GM21786 (cell line): ENCODE results near the gene AGFG1.
"Not testable (repeated sequence)": the region's sequence is repeated elsewhere in the genome, so short reads cannot be mapped to it uniquely, and the experiment has no call there.

Experiments used
- ATAC-seq: cut with Tn5 transposase; IDR thresholded peaks from one replicate; pipeline ENCODE4 v1.9.1; 2021; ENCODE audit not compliant: unreplicated experiment

AGFG1 gene

DNA sequence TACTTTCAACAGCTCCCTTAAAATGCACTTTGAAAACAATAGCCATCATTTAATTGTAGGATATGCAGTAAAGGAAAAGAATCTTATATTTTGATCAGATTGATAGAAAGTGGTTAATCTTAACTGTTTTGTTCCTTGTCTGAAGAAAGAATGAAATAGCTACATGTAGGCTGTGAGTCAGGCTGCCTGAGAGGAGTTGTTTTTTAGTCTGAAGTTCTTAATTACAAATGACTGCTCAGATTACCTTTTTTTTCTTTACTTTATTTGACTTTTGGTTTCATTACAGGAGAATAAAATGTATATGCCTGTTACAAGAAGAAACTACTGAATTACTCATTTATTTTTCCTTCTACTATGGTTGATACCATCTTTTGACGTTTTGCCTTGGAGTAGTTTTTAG, 56.8 kb downstream of the AGFG1 start:
- ATAC-seq, result no peak

DNA sequence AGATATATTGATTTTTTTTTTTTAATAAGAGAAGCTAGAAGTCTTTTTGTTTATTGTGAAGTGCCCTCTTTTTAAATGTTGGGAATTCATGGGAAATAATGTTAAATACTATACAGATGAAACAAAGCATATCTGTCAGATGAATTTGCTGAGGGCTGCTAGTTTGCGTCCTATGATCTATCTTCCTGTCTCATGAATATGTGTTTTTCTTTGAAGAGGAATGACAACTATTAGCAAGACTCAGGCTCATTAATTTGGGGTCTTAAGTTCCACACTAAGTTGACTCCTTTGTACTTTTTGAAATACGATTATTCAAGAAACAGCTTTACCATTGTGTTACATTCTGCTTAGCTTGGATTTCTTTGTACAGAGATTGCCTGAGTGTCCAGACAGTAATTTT, 57.9 kb downstream of the AGFG1 start:
- ATAC-seq, result no peak

DNA sequence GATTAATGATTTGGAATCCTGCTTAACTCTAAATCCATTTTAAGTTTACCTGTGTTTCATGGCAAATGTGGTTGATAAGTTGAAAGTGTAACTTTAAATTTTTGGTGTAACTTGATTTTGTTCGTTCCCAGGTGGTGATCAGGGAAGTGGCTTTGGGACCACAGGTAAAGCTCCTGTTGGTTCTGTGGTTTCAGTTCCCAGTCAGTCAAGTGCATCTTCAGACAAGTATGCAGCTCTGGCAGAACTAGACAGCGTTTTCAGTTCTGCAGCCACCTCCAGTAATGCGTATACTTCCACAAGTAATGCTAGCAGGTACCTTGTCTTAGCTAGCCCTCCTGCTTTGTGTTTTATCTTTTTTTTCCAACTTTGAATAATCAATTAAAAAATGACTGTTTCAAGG, 62.8 kb downstream of the AGFG1 start:
- peak; percentile 93 for ATAC-seq

DNA sequence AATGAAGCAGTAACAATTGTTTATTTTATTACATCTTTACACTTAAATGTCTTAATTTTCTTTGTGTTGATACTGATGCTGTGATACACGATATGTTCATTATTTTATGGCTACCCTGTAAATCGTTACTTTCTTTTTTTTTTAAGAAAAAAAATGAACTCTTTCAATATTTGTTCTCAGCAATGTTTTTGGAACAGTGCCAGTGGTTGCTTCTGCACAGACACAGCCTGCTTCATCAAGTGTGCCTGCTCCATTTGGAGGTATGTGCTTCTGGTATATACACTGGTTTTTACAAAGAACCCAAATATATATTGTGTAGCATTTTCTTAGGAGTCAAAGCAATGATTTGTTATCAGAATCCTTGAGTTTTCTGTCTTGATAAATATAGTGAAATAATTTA, 64.5 kb downstream of the AGFG1 start:
- ATAC-seq, result no peak

DNA sequence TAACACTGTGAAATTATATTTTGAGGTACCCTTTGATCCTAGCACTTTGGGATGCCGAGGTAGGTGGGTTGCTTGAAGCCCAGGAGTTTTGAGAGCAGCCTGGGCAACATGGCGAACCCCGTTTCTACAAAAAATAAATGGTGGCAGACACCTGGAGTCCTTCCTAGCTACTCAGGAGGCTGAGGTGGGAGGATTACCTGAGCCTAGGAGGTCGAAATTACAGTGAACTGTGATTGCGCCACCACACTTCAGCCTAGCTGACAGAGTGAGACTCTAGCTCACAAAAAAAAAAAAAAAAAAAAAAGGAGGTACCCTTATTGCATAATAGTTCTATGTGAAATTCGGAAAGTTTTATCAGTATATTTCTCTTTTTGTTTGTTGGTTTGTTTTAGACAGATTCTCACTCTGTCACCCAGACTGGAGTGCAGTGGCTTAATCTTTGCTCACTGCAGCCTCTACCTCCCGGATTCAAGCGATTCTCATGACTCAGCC, 67.6 kb downstream of the AGFG1 start:
- no peak for ATAC-seq

DNA sequence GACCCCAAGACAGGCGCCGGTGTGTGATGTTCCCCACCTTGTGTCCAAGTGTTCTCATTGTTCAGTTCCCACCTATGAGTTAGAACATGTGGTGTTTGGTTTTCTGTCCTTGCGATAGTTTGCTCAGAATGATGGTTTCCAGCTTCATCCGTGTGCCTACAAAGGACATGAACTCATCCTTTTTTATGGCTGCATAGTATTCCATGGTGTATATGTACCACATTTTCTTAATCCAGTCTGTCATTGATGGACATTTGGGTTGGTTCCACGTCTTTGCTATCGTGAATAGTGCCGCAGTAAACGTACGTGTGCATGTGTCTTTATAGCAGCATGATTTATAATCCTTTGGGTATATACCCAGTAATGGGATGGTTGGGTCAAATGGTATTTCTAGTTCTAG, 68.4 kb downstream of the AGFG1 start:
- not testable (repeated sequence) for ATAC-seq

GRCh38 chr2:227545990-227546389, 74.0 kb downstream of the AGFG1 start:
- no peak for ATAC-seq

DNA sequence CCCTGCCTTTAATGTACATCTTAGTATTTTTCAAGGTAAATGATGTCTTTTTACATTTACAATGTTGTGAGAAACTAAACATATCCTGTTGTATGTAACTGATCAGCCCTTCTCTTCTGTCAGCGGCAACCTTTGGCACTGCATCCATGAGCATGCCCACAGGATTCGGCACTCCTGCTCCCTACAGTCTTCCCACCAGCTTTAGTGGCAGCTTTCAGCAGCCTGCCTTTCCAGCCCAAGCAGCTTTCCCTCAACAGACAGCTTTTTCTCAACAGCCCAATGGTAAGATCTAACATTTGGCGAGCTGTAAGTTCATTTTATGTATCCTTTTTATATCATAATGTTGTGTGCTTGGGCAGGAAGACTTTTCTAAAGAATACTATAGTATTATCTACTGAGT, 79.9 kb downstream of the AGFG1 start:
- no peak for ATAC-seq

GRCh38 chr2:227562581-227562980, 90.6 kb downstream of the AGFG1 start:
- ATAC-seq, result no peak

GRCh38 chr2:227565080-227565479, 93.1 kb downstream of the AGFG1 start:
- ATAC-seq, result no peak

- no peak for ATAC-seq
Observed at GRCh38 chr2:227566012-227566411, 94.1 kb downstream of the AGFG1 start.

DNA sequence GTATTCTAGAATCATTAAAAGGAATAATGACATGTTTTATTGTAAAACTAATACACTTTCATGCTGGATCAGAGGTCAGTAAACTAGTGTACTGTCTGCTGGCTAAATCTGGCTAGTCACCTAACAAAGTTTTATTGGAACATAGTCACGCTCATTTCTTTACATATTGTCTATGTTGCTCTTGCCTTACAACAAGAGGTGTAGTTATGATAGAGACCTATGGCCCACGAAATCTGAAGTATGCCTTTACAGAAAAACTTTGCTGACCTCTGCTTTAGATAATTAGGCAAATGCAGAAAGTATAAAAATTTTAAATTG, 96.9 kb downstream of the AGFG1 start:
- no peak for ATAC-seq

DNA sequence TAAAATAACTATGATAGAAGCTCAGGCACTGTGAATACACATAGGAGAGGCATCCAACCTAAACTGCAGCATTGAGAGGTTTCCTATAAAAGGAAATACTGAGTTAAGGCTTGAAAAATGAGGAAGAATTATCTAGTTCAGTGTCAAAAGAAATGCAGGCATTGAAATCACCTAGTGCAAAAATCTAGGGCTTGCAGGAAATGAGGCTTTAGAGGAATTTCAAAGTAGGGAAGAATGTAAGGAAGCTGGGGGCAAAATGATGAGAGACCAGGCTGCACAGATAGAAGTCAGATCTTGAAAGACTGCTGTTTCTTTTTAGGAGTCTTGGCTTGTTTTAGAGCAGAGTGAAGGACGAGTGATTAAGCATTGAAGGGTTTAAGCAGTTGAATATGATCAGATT, 98.7 kb downstream of the AGFG1 start:
- no peak for ATAC-seq

DNA sequence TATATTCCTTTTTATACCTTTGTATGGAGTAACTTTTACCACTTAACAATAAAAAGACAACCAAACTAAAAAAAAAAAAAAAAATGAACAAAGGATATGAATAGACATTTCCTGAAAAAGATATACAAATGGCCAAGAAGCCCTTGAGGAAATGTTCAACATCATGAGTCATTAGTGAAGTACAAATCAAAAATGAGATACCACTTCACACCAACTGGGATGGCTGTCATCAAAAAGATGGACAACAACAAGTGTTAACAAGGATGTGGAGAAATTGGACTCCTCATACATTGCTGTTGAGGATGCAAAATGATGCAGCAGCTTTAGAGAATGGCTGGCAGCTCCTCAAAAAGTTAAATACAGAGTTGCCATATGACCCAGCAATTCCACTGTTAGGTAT, 104.2 kb downstream of the AGFG1 start:
- no peak for ATAC-seq

- no peak for ATAC-seq
Observed at GRCh38 chr2:227576812-227577211, 104.9 kb downstream of the AGFG1 start.

GRCh38 chr2:227577555-227577954, 105.6 kb downstream of the AGFG1 start:
- no peak for ATAC-seq

DNA sequence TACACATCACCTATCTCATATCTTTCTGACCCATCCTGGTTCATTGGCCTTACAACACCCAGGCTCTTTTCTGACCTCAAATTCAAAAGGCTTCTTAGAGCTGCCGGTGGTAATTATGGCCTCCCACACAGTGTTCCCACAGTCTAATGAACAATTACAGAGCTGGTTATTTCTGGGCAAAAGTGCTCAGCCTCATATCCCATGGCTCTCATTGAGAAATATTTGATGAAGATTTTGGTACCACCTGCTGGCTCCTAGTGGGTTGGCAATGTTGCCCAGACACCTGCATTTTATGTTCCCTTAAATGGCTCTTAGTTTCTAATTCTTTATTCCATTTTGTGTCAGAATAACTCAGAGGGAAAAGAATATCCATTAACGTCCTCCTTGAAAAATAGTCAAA, 106.7 kb downstream of the AGFG1 start:
- ATAC-seq, result no peak

GRCh38 chr2:227579791-227580190, 107.8 kb downstream of the AGFG1 start:
- no peak for ATAC-seq

- ATAC-seq, result no peak
Observed at GRCh38 chr2:227582369-227582768, 110.4 kb downstream of the AGFG1 start.

DNA sequence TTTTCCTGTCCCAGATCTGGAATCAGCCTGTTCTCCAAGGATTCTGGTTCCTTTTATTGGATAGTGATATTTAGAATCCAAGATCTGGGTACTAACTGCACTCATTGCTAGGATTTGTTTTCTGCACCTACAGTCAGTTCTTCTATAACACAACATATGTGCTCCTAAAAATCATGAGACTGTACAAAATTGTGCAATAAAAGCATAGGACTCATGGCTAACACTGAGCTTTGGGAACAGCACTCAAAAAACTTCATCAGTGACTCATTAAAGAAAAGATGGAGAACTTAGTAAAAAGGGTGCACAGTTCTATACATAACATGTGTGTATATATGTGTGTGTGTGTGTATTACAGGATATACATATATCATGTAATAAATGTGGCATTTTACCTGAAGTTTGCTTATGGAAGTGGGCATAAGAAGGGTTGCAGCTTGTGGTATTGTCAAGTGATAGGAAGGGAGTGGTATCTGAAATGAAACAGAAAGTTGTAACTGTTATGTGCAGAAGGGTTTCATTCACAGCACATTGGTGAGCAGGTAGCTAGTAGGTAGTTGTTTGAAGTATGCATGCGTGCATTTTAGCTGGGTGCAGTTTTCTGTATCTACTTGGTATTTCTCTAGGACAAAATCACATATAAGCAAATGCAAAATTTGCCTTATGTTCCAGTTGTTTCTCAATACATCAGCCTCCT, 120.9 kb downstream of the AGFG1 start:
- ATAC-seq, result no peak

DNA sequence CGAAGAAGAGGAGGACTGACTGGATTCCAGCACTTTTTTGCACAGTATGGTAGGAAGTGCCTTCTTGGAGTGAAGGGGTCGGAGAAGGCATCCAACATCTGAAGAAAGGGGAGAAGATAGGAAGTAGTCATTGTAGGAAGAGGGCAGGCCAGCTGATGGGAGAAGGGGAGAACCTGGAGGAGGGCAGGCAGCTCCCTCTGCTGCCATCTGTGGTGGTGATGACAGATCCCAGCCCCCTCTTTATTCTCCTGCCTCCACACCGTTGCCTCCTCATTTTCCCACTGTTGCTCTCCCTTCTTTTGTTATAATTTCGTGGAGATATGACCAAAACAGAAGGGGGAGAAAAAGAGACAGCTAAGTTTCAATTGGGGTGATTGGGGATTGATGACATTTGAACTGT, 123.8 kb downstream of the AGFG1 start:
- ATAC-seq, result no peak

GRCh38 chr2:227597036-227597435, 125.1 kb downstream of the AGFG1 start:
- no peak for ATAC-seq

GRCh38 chr2:227597998-227598397, 126.0 kb downstream of the AGFG1 start:
- no peak for ATAC-seq
